GM12878 (cell line): ENCODE data around the gene UTS2.

Experiments used
- POLR2A ChIP-seq: IDR thresholded peaks from 2 replicates; pipeline ENCODE4 v1.6.1; 2011; ENCODE audit warnings: low read depth, mild to moderate bottlenecking, low read length
- TCF12 ChIP-seq: IDR thresholded peaks from 2 replicates; pipeline ENCODE4 v1.6.1; 2011; ENCODE audit warnings: low read depth, mild to moderate bottlenecking, low read length
- TF ChIP-seq, protein P1 (sequence below): IDR thresholded peaks from 2 replicates; pipeline ENCODE4 v1.6.1; 2012; ENCODE audit warnings: low read depth, low read length, improper control_type of control experiment

DNA sequence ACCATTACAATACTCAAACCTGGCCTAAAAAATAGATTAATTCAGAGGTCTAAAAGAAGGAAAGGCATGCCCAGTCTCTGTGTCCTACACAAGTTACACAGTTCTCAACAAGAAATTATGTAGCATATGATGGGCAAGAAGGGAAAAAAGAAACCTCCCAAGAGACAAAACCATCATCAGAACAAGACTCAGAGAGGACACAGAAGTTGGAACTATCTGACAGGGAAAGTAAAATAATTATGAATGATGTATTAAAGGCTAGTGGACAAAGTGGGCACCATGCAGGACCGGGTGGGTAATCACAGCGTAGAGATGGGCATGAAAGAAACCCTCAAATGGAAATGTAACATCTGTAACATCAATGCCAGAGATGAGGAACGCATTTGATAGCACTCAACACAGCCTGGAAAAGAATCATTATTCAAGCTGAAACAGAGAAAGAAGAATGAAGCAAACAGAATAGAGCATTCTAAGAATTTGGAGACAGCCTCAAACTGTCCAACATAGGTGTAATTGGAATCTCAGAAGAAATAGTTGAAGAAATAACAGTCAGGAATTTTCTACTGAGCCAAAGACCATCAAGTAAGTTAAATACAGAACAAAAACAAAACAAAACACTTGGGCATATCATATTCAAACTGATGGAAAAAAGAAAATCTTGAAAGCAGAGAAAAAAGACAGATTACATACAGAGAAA, 39.0 kb downstream of the UTS2 start:
- TF ChIP-seq POLR2A (no peak), TCF12 (no peak)
- TF ChIP-seq, protein P1, sequence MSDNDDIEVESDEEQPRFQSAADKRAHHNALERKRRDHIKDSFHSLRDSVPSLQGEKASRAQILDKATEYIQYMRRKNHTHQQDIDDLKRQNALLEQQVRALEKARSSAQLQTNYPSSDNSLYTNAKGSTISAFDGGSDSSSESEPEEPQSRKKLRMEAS: no peak
